ENCODE results near the gene MPP4.
A peak's percentile ranks its signal among the peaks of the same experiment; 100 is the strongest.

MPP4 gene

DNA sequence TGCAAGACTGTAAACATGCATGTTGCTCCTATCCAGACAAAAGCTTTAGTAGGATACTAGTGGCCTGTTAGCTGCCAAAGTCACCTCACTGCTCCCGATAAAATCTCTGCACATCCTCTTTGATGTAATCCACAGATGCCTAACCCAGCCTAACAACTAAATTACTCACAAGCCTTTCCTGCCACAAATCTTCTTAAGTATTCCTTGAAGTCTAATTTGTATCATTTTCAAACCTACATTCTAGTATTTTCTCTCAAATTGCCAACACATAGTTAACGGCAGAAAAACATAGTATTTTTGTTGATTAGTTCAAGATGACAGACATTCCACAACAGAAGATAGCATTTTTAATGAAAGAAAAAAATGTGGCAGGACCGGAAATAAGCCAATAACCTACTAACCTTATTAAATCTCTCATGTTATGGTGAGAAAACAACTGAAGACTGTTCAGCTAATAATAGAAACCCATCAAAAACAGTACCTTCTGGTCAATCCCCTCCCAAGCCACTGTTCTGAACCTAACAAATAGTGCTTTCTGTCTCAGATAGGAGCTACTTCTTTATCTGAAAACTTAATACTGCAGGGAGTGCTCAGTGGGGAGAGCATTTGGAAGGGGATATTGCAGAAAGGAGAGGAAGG lies at the start of gene MPP4:
Gene MPP4 (minus strand): TSS at position 57 of the 639 bp plus-strand sequence. CDS start 4,690 bp downstream, outside the sequence.
- peak; percentile 60 for DNase-seq (ENCODE audit: low read depth)

DNA sequence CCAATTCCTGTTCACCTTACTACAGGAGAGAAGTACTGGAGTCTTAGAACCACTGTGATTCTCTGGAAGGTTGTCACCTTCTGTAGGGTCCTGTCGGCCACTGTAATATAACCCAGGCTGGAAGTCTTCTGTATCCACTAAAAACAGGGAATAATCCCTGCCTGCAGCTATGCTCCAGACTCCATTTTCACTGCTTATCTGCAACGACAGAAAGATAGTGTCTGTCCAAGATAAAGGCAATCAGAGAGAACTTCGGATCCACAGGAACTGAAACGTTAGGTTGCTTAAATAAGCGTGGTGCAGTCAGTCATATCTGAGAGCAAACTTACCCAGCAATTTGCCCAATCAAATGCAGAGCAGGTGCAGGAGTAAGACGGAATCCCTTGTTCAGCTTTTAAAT lies 48.1 kb upstream of the MPP4 start:
- no peak for DNase-seq (ENCODE audit: low read depth)

- DNase-seq (ENCODE audit: low read depth) = no peak
Observed at GRCh38 chr2:201735486-201735885, 37.0 kb upstream of the MPP4 start.

DNA sequence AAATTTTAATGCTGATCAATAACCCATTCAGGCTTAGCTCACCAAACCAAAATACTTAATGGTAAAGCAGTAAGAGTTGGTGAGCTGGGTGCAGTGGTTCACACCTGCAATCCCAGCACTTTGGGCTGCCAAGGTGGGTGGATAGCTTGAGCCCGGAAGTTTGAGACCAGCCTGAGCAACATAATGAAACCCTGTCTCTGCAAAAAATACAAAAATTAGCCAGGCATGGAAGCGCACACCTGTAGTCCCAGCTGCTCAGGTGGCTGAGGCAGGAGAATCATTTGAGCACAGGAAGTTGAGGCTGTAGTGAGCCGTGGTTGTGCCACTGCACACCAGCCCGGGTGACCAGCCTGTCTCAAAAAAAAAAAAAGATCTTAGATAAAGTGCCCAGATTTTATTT lies 35.7 kb upstream of the MPP4 start:
- no peak for DNase-seq (ENCODE audit: low read depth)

- no peak for DNase-seq (ENCODE audit: low read depth)
Observed at GRCh38 chr2:201733544-201733943, 35.1 kb upstream of the MPP4 start.

- no peak for DNase-seq (ENCODE audit: low read depth)
Observed at GRCh38 chr2:201730651-201731285, 32.3 kb upstream of the MPP4 start.

DNA sequence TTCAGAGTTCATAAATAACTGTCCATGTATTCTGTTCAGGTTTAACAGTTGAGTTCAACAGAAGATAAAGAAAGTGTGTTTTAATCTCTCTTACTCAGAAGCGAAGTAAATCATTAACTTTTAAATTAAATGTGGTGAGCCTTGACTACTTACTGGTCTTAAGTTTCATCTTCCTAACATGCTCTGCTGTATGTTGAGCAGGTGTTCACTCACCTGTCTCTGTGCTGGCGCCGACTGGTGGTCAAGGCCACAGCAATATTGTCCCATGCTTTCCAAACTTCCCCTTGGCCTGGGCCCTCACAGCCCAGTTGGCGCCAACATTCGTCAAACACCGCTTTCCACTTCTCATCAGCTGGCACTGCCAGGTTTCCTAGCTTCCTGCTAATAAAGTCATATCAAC lies 17.0 kb upstream of the MPP4 start:
- DNase-seq (ENCODE audit: low read depth) = no peak

- no peak for DNase-seq (ENCODE audit: low read depth)
Observed at GRCh38 chr2:201712726-201713125, 14.3 kb upstream of the MPP4 start.

DNA sequence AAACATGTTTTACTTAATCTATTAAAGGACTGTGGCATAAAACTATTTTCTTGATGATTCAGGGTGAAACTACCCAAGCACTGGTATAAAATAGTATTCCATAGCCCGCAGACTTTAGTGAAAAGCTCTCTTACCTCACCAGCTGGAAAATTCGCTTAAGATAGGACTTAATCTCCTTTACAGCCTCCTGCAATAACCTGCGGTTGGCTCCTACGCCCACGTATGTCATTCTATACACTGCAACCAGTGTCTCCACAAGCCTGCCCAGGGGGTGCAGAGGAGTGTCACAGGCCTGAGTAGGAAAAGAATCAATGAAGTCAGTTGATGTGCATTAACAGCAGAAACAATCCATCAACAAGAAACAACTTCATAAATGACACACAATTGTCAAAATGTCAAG lies 11.3 kb upstream of the MPP4 start:
- no peak for DNase-seq (ENCODE audit: low read depth)

- no peak for DNase-seq (ENCODE audit: low read depth)
Observed at GRCh38 chr2:201709049-201709448, 10.6 kb upstream of the MPP4 start.

DNA sequence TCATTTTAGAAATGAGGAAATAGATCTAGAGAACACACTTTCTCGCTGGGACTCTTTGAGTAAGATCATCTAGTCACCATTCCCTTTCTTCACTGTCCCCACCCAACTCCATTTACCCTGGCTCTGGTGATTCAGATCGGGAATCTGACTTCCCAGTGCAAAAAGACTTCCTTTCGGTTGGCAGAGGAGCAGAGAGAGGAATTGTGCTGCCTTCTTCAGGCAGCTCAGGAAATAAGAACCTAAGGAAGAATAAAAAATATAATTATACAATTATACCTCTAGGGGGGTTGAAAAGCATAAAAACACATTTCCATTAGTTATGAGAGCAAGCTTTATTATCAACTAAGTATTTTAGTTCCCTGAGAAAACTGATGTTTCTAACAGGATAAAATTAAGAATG lies 9.3 kb upstream of the MPP4 start:
- DNase-seq (ENCODE audit: low read depth) = peak; percentile 17

DNA sequence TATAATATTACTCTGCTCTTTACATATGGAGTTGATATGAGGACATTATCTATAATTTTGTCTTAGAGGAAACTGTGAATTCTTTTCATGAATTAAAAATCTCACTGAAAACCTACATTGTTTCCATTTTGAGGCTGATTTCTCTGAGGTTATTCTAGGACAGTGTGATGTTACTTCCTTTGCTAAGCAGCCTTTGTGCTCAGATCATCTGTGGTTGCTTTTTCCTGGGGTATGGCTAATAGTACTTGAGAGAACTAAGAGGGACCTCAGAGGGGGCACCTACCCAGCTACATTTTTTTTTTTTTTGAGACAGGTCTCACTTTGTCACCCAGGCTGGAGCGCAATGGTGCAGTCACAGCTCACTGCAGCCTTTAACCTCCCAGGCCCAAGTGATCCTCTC lies 8.7 kb upstream of the MPP4 start:
- no peak for DNase-seq (ENCODE audit: low read depth)

- no peak for DNase-seq (ENCODE audit: low read depth)
Observed at GRCh38 chr2:201704536-201704935, 6.1 kb upstream of the MPP4 start.

DNA sequence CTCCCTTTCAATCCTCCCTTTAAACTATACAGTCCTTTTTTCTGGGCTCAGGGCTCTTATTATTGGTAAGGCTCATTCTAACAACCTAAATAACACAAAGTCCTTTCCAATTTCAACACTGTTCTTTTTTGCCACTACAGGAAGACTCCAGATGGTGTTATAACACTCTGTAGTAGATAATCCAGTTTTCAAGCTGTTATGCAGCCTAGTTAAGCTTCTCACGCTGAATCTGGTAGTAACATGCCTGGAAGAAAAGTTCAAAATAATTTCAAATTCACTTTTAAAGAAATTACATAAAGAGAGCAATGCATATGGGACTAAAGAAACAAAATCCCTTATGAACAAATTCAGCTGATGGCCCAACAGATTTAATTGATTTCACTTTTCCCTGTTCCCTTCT lies 3.2 kb upstream of the MPP4 start:
- no peak for DNase-seq (ENCODE audit: low read depth)

GRCh38 chr2:201699416-201699815 lies 972 bp upstream of the MPP4 start:
- no peak for DNase-seq (ENCODE audit: low read depth)

DNA sequence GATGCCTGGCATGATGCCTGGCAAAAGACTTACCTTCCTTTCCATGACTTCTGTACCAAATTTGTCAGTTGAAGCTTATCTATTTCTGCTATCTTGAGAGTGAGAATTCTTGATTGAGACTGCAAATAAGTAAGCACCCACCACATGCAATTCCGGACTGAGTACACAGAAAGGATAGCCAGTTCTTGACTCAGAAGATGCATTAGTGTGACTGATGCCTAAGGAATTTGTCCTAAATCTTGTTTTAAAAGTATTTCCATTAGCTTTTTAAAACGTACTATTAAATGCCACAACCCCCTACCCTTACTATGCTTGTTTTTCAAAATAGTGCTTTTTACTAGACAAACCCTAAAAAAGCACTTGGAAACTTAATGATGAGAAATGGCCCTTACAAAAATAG lies 545 bp downstream of the MPP4 start:
- peak; percentile 41 for DNase-seq (ENCODE audit: low read depth)

- DNase-seq (ENCODE audit: low read depth) = peak; percentile 94
Observed at GRCh38 chr2:201696151-201696659, 2.2 kb downstream of the MPP4 start.

- no peak for DNase-seq (ENCODE audit: low read depth)
Observed at GRCh38 chr2:201685156-201685555, 13.3 kb downstream of the MPP4 start.

- DNase-seq (ENCODE audit: low read depth) = no peak
Observed at GRCh38 chr2:201680743-201681142, 17.7 kb downstream of the MPP4 start.

DNA sequence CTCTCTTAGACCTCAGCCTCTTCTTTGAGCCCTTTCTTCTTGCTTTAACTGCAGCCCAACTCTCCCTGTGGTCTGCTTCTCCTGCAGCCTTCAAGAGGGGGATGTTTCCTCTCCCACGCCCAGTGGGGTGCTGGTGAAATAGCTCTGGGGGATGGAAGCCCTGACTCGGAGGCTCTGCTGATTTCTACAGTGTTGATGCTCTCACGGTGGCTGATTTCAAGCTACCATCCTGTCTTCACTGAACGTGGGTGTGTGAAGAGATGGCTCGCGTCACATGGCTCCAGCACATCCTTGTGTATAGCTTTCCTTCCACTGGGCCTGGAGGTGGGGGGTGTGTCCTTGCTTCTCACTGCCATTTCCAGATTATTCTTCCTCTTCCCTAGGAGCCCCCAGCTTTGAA lies 20.0 kb downstream of the MPP4 start:
- DNase-seq (ENCODE audit: low read depth) = no peak

DNA sequence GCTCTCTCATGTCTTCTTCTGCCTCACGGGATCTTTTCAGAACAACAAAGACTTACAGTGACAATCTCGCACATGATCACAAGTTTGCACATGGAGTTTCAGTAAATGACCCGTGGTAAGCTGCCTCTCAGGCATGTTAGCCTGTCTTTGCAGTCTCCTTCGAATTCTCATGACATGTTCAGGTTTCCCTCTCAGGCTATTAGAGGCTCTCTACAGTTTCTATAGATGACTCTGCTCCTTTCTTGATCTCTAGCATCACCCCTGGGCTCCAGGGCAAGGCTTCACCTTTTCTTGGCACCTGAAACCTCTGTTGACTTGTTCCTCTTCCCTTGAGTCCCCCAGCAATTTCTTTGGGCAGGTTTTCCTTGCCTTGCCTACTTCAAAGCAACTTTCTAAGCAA lies 23.0 kb downstream of the MPP4 start:
- no peak for DNase-seq (ENCODE audit: low read depth)

DNA sequence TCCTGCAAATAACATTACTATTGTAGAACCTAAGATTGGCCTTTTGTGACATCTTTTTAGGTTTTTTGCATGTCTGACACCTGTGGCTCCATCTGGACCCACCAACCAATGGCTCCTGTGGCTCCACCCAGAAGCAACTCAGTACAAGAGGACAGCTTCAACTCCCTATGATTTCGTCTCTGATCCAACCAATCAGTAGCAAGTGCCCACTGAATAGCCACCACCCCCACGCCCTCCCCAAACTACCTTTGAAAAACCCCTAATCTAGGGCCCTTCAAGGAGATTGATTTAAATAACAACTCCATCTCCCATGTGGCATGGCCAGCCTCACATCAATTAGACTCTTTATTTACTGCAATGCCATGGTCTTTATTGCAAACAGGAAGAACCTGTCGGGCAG lies 23.6 kb downstream of the MPP4 start:
- no peak for DNase-seq (ENCODE audit: low read depth)

DNA sequence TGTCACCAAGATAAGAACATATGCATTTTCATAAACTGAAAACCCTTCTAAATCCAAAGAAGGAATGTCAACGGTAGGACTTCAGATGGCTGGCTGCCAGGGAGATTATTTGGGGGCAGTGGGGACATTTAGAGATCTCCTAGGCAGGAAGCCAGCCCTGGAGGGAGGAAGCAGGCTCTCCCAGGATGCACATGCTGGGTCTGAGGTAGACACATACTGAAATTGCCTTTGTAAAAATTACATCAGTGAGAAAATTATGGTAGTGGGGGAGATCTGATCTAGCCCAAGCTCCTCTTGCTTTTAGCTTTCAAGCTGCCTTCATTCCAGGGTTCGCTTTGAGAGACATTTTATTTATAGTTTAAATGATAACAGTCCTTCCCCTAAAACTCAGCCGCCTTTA lies 24.1 kb downstream of the MPP4 start:
- no peak for DNase-seq (ENCODE audit: low read depth)

DNA sequence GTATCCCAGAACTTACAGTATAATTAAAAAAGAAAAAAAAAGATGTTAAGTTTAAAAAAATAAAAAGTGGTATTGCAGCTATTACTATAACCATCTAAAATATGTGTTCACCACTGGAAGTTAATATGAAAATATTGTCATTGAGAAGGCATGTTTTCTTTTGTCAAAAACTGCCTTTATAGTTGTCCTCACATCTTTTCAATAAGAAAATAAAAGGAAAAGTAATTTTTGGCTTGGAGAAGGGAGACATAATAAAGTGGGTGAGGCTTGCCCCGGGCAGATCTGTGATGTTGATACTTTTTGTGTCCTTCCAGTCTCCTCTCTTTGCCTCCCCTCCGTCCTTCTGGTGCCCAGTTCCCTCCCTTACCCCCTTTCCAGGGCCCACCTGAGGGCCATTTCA lies 24.9 kb downstream of the MPP4 start:
- no peak for DNase-seq (ENCODE audit: low read depth)
